ENCODE data around the gene SEPTIN1. TPM values are rescaled to one million over a fixed set of nuclear protein-coding genes. Genes with fewer than 3 reads are reported as not detected.
A peak's percentile ranks its signal among the peaks of the same experiment; 100 is the strongest.

The SEPTIN1 gene
- total RNA-seq, 4 donors from 2014 or later = 7.2 to 65.2 (median 9.8) TPM

- Histone ChIP-seq H3K4me1 (peaks cover 0 to 20% (median 7%) of the 10 kb centered on the region in 4 donors), H3K27me3 (no peaks in the 10 kb centered on the region), H3K27ac (no peak overlapping the region), H3K36me3 (no peaks in the 10 kb centered on the region), H3K4me3 (no peak overlapping the region), H3K9me3 (no peaks in the 10 kb centered on the region)
- TF ChIP-seq POLR2A (IDR thresholded peaks at IDR 0.05) (no peak), CTCF (IDR thresholded peaks at IDR 0.05) (no peak)
- DNase-seq = peak in 1 of 3 donors; percentile 34
Observed at GRCh38 chr16:30375864-30376263, 6.5 kb downstream of the SEPTIN1 start.

DNA sequence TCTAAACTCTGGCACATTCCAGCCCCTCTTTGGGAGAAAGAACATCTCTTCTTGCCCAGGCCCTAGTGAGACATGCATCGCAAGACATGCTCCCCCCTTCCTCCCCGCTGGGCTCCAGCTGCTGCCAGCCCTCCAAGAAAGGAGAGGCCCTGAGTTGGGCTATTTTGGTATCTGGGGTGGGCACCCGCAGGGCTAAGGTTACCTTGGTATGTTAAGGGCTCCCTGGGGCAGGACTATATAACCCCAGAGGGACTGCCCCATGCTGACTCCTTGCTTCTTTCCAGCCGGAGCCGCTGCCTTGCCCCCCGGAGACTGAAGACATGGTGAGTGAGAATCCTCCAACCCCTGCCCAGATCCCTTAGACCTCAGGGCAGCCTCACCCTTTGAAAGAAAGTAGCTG is 7.8 kb downstream of the SEPTIN1 start, which contains the start of gene MYL11:
Gene MYL11 (plus strand): TSS at position 265 of the 400 bp plus-strand sequence. CDS start 56 bp downstream, at position 321.
- no peak within 1 kb of the TSS for H3K4me3 ChIP-seq
- peaks cover 0 to 17% (median 9%) of the 10 kb centered on the region in 4 donors for H3K4me1 ChIP-seq
- no peak for DNase-seq
- no peaks in the 10 kb centered on the region for H3K36me3 ChIP-seq
- no peak for TF ChIP-seq CTCF (IDR thresholded peaks at IDR 0.05)
- TF ChIP-seq POLR2A (IDR thresholded peaks at IDR 0.05) = no peak
- H3K27me3 ChIP-seq = no peaks in the 10 kb centered on the region
- H3K9me3 ChIP-seq = no peaks in the 10 kb centered on the region
- H3K27ac ChIP-seq = no peak within 1 kb of the TSS

DNA sequence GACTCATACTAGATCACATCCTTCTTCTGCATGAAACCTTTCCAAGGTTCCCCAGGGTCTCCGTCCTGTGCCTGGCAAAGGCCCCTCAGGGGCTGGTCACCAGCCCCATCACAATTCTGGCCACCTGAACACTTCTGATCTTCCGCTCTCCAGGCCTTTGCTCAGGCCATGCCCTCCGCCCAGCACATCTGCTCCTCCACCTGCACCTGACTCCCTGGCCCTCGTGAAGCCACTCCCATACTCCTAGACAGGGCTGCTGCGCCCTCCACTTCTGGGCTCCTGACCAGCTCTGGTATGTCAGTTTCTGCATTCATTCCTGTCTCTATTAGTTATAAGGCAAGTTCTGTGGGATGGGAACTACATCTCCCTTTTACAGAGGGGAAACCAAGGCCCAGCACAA is 9.6 kb downstream of the SEPTIN1 start:
- H3K36me3 ChIP-seq = no peaks in the 10 kb centered on the region
- peak in 1 of 3 donors; percentile 34 for DNase-seq
- TF ChIP-seq CTCF (IDR thresholded peaks at IDR 0.05) (no peak), POLR2A (IDR thresholded peaks at IDR 0.05) (no peak)
- H3K27me3 ChIP-seq = no peaks in the 10 kb centered on the region
- peaks cover 0 to 21% (median 12%) of the 10 kb centered on the region in 4 donors for H3K4me1 ChIP-seq
- H3K27ac ChIP-seq = no peak overlapping the region
- H3K4me3 ChIP-seq = no peak overlapping the region
- H3K9me3 ChIP-seq = no peaks in the 10 kb centered on the region

GRCh38 chr16:30372038-30372712 is 10.2 kb downstream of the SEPTIN1 start:
- TF ChIP-seq POLR2A (IDR thresholded peaks at IDR 0.05) (no peak), CTCF (IDR thresholded peaks at IDR 0.05) (no peak)
- H3K27me3 ChIP-seq = no peaks in the 10 kb centered on the region
- H3K27ac ChIP-seq = no peak overlapping the region

DNA sequence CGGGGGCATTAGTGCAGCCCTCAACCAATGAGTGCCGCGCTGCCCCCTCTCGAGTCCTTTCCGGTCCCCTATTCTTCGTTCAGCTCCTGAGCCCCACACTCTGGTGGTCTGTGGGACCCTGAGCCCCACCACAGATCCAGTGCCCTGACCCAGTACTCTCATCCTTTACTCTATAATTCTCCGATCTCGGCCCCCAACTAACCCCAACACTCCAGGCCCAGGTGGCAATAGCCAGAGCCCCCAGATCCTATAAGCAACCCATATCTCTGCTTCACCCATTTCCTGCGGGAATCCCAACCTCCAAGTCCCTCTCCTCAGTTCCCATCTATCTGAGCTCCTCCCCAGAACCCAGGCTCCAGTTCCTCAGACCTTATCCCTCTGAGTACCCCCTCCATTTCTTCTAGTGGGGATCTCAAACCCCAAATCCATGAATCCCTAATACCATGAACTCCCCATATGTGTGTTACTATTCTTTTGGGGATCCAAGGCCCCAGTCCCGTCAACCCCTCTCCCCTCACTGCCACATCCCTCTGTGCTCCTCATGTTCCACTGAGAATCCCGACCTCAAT is 11.0 kb downstream of the SEPTIN1 start:
- peaks cover 0 to 28% (median 8%) of the 10 kb centered on the region in 4 donors for H3K4me1 ChIP-seq
- TF ChIP-seq POLR2A (IDR thresholded peaks at IDR 0.05) = peak; percentile 47 to 48
- peak in 1 of 6 experiments; percentile 1 for TF ChIP-seq CTCF (IDR thresholded peaks at IDR 0.05)

More at GRCh38 chr16:30372038-30372712, 10.2 kb downstream of the SEPTIN1 start:
- Histone ChIP-seq H3K4me1 (peaks cover 0 to 24% (median 10%) of the 10 kb centered on the region in 4 donors), H3K36me3 (no peaks in the 10 kb centered on the region), H3K4me3 (no peak overlapping the region), H3K9me3 (no peaks in the 10 kb centered on the region)
- DNase-seq = peak in 1 of 3 donors; percentile 35

More for the DNA sequence above, 11.0 kb downstream of the SEPTIN1 start:
- H3K4me3 ChIP-seq = peak overlapping the region; percentile 27 to 59 (median 49)
- no peaks in the 10 kb centered on the region for H3K9me3 ChIP-seq
- H3K27me3 ChIP-seq = no peaks in the 10 kb centered on the region
- H3K27ac ChIP-seq = peak overlapping the region; percentile 76 to 90 (median 86)
- H3K36me3 ChIP-seq = peaks cover 0 to 2% (median 0%) of the 10 kb centered on the region in 3 donors
- no peak for DNase-seq

Data from Peyer's patch (tissue), 4 donors.